ENCODE data around the gene HABP4.
A peak's percentile ranks its signal among the peaks of the same experiment; 100 is the strongest.

HABP4 gene

GRCh38 chr9:96418920-96419690 lies 30.9 kb upstream of the HABP4 start:
- H3K36me3 ChIP-seq (ENCODE audit: control insufficient read depth, insufficient read depth, low read length): no peaks in the 10 kb centered on the region
- H3K4me1 ChIP-seq (ENCODE audit: control insufficient read depth, insufficient read depth, low read length): peaks cover 14% of the 10 kb centered on the region
- H3K27ac ChIP-seq (ENCODE audit: insufficient read depth, low read depth, low read length, poor library complexity, severe bottlenecking): peak overlapping the region; percentile 94
- WGBS, 2 experiments: 0% methylated on average over 57 of the region's 58 CpGs
- H3K4me3 ChIP-seq (ENCODE audit: insufficient read depth, low read depth, low read length): peak overlapping the region; percentile 64
- no peaks in the 10 kb centered on the region for H3K27me3 ChIP-seq (ENCODE audit: control insufficient read depth, insufficient read depth, low read length, poor library complexity, severe bottlenecking)
- no peaks in the 10 kb centered on the region for H3K9me3 ChIP-seq (ENCODE audit: control insufficient read depth, low read length)

- 43 to 69% methylated on average over 2 of the region's 2 CpGs for WGBS, 2 experiments
- Histone ChIP-seq H3K9me3 (ENCODE audit: control insufficient read depth, low read length) (no peaks in the 10 kb centered on the region), H3K27me3 (ENCODE audit: control insufficient read depth, insufficient read depth, low read length, poor library complexity, severe bottlenecking) (no peaks in the 10 kb centered on the region), H3K36me3 (ENCODE audit: control insufficient read depth, insufficient read depth, low read length) (no peaks in the 10 kb centered on the region), H3K27ac (ENCODE audit: insufficient read depth, low read depth, low read length, poor library complexity, severe bottlenecking) (peak overlapping the region; percentile 94), H3K4me3 (ENCODE audit: insufficient read depth, low read depth, low read length) (peak overlapping the region; percentile 64), H3K4me1 (ENCODE audit: control insufficient read depth, insufficient read depth, low read length) (peaks cover 14% of the 10 kb centered on the region)
These were observed 30.3 kb upstream of the HABP4 start for GRCh38 chr9:96419691-96419969.

DNA sequence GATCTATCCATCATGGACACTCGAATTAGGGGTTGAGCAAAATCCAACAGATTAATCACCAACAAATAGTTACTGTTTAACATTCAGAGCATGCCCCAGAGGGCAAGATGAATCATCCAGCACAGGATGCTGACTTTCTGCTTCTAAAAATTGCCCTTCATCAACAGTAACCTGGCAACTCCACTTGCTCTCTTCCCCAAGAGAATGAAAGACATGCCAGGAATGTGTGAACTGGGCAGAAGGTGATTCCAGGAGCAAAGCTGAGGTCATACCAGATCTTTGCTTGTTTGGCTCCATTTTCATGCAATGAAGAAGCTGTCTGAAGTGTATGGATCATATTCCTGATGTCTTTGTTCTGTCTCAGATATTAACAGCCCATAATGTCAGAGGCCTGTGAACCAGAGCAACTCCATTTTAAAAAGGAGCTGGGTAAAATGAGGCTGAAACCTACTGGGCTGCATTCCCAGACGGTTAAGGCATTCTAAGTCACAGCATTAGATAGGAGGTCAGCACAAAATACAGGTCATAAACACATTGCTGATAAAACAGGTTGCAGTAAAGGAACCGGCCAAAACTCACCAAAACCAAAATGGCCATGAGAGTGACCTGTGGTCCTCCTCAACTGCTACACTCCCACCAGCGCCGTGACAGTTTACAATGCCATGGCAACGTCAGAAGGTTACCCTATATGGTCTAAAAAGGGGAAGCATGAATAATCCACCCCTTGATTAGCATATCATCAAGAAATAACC lies 29.3 kb upstream of the HABP4 start:
- H3K27ac ChIP-seq (ENCODE audit: insufficient read depth, low read depth, low read length, poor library complexity, severe bottlenecking): peak overlapping the region; percentile 91
- no peaks in the 10 kb centered on the region for H3K27me3 ChIP-seq (ENCODE audit: control insufficient read depth, insufficient read depth, low read length, poor library complexity, severe bottlenecking)
- H3K36me3 ChIP-seq (ENCODE audit: control insufficient read depth, insufficient read depth, low read length): no peaks in the 10 kb centered on the region
- 47 to 60% methylated on average over 6 of the region's 6 CpGs for WGBS, 2 experiments
- no peaks in the 10 kb centered on the region for H3K9me3 ChIP-seq (ENCODE audit: control insufficient read depth, low read length)
- H3K4me1 ChIP-seq (ENCODE audit: control insufficient read depth, insufficient read depth, low read length): peaks cover 14% of the 10 kb centered on the region
- no peak overlapping the region for H3K4me3 ChIP-seq (ENCODE audit: insufficient read depth, low read depth, low read length)

DNA sequence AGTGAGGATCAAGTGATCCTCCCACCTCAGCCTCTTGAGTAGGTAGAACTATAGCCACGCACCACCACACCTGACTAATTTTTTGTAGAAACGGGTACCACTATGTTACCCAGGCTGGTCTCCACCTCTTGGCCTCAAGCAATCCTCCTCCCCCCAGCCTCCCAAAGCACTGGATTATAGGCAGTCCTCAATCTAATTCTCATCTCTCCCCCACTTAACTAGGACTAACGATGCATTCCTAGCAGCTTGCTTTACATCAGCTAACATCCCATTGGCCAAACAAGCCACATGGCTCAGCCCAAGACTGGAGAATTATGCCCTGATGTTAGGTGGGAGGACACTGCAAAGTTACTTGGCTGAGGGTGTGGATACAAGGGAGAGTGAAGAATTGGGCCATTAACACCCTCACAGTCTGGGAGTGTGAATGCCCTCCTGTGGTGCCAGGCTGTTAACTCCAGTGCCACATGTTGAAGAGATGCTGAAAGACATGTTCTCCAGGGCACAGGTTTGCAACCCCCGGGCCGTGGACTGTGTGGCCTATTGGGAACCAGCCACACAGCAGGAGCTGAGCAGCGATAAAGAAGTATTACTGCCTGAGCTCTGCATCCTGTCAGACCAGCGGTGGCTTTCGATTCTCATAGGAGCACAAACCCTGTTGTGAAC lies 26.5 kb upstream of the HABP4 start:
- H3K27me3 ChIP-seq (ENCODE audit: control insufficient read depth, insufficient read depth, low read length, poor library complexity, severe bottlenecking): no peaks in the 10 kb centered on the region
- H3K4me1 ChIP-seq (ENCODE audit: control insufficient read depth, insufficient read depth, low read length): peaks cover 14% of the 10 kb centered on the region
- WGBS, 2 experiments: 84 to 85% methylated on average over 8 of the region's 8 CpGs
- no peak overlapping the region for H3K27ac ChIP-seq (ENCODE audit: insufficient read depth, low read depth, low read length, poor library complexity, severe bottlenecking)
- H3K4me3 ChIP-seq (ENCODE audit: insufficient read depth, low read depth, low read length): no peak overlapping the region
- H3K9me3 ChIP-seq (ENCODE audit: control insufficient read depth, low read length): no peaks in the 10 kb centered on the region
- H3K36me3 ChIP-seq (ENCODE audit: control insufficient read depth, insufficient read depth, low read length): no peaks in the 10 kb centered on the region

- 88 to 90% methylated on average over 6 of the region's 6 CpGs for WGBS, 2 experiments
- H3K4me3 ChIP-seq (ENCODE audit: insufficient read depth, low read depth, low read length): no peak overlapping the region
These were observed 26.0 kb upstream of the HABP4 start for GRCh38 chr9:96423985-96424336.

GRCh38 chr9:96425500-96426169 lies 24.3 kb upstream of the HABP4 start:
- no peaks in the 10 kb centered on the region for H3K9me3 ChIP-seq (ENCODE audit: control insufficient read depth, low read length)
- H3K36me3 ChIP-seq (ENCODE audit: control insufficient read depth, insufficient read depth, low read length): no peaks in the 10 kb centered on the region
- WGBS, 2 experiments: 92 to 95% methylated on average over 4 of the region's 4 CpGs
- H3K27ac ChIP-seq (ENCODE audit: insufficient read depth, low read depth, low read length, poor library complexity, severe bottlenecking): no peak overlapping the region
- no peak overlapping the region for H3K4me3 ChIP-seq (ENCODE audit: insufficient read depth, low read depth, low read length)
- H3K4me1 ChIP-seq (ENCODE audit: control insufficient read depth, insufficient read depth, low read length): peaks cover 7% of the 10 kb centered on the region
- H3K27me3 ChIP-seq (ENCODE audit: control insufficient read depth, insufficient read depth, low read length, poor library complexity, severe bottlenecking): no peaks in the 10 kb centered on the region

More at GRCh38 chr9:96423985-96424336, 26.0 kb upstream of the HABP4 start:
- Histone ChIP-seq H3K4me1 (ENCODE audit: control insufficient read depth, insufficient read depth, low read length) (peaks cover 14% of the 10 kb centered on the region), H3K27me3 (ENCODE audit: control insufficient read depth, insufficient read depth, low read length, poor library complexity, severe bottlenecking) (no peaks in the 10 kb centered on the region), H3K36me3 (ENCODE audit: control insufficient read depth, insufficient read depth, low read length) (no peaks in the 10 kb centered on the region), H3K27ac (ENCODE audit: insufficient read depth, low read depth, low read length, poor library complexity, severe bottlenecking) (no peak overlapping the region), H3K9me3 (ENCODE audit: control insufficient read depth, low read length) (no peaks in the 10 kb centered on the region)

GRCh38 chr9:96429732-96430131 lies 20.2 kb upstream of the HABP4 start:
- H3K27me3 ChIP-seq (ENCODE audit: control insufficient read depth, insufficient read depth, low read length, poor library complexity, severe bottlenecking): no peaks in the 10 kb centered on the region
- H3K4me3 ChIP-seq (ENCODE audit: insufficient read depth, low read depth, low read length): no peak overlapping the region
- no peaks in the 10 kb centered on the region for H3K36me3 ChIP-seq (ENCODE audit: control insufficient read depth, insufficient read depth, low read length)
- no peak overlapping the region for H3K27ac ChIP-seq (ENCODE audit: insufficient read depth, low read depth, low read length, poor library complexity, severe bottlenecking)
- no peaks in the 10 kb centered on the region for H3K4me1 ChIP-seq (ENCODE audit: control insufficient read depth, insufficient read depth, low read length)
- no peaks in the 10 kb centered on the region for H3K9me3 ChIP-seq (ENCODE audit: control insufficient read depth, low read length)

- H3K36me3 ChIP-seq (ENCODE audit: control insufficient read depth, insufficient read depth, low read length): no peaks in the 10 kb centered on the region
- H3K4me1 ChIP-seq (ENCODE audit: control insufficient read depth, insufficient read depth, low read length): no peaks in the 10 kb centered on the region
- no peak overlapping the region for H3K27ac ChIP-seq (ENCODE audit: insufficient read depth, low read depth, low read length, poor library complexity, severe bottlenecking)
- H3K4me3 ChIP-seq (ENCODE audit: insufficient read depth, low read depth, low read length): no peak overlapping the region
- 90 to 95% methylated on average over 2 of the region's 2 CpGs for WGBS, 2 experiments
- no peaks in the 10 kb centered on the region for H3K9me3 ChIP-seq (ENCODE audit: control insufficient read depth, low read length)
- no peaks in the 10 kb centered on the region for H3K27me3 ChIP-seq (ENCODE audit: control insufficient read depth, insufficient read depth, low read length, poor library complexity, severe bottlenecking)
These were observed 19.6 kb upstream of the HABP4 start for GRCh38 chr9:96430377-96430776.

DNA sequence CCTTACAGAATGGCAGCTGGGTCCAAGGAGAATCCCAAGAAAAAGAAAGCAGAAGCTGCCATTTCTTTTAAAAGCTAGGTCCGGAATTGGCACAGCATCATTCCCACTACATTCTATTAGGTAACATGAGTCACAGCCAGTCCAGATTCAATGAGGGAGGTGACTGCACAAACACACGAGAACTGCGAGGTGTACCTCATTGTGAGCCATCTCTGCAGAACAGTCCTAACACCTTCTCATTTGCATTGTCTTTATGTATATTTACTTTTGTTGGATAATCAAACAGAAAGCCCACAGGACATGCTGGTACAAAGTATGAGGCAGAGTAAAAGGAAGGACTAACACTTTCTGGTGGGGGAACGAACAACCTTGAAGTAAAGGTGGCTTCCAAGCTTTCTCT lies 14.6 kb upstream of the HABP4 start:
- 86 to 98% methylated on average over 4 of the region's 4 CpGs for WGBS, 2 experiments

GRCh38 chr9:96436063-96436455 lies 13.9 kb upstream of the HABP4 start:
- Histone ChIP-seq H3K27ac (ENCODE audit: insufficient read depth, low read depth, low read length, poor library complexity, severe bottlenecking) (no peak overlapping the region), H3K36me3 (ENCODE audit: control insufficient read depth, insufficient read depth, low read length) (no peaks in the 10 kb centered on the region), H3K9me3 (ENCODE audit: control insufficient read depth, low read length) (no peaks in the 10 kb centered on the region), H3K4me3 (ENCODE audit: insufficient read depth, low read depth, low read length) (no peak overlapping the region), H3K27me3 (ENCODE audit: control insufficient read depth, insufficient read depth, low read length, poor library complexity, severe bottlenecking) (no peaks in the 10 kb centered on the region), H3K4me1 (ENCODE audit: control insufficient read depth, insufficient read depth, low read length) (no peaks in the 10 kb centered on the region)
- WGBS, 2 experiments: 92 to 94% methylated on average over 2 of the region's 2 CpGs

More for the DNA sequence above, 14.6 kb upstream of the HABP4 start:
- H3K27ac ChIP-seq (ENCODE audit: insufficient read depth, low read depth, low read length, poor library complexity, severe bottlenecking): no peak overlapping the region
- H3K4me3 ChIP-seq (ENCODE audit: insufficient read depth, low read depth, low read length): no peak overlapping the region
- no peaks in the 10 kb centered on the region for H3K27me3 ChIP-seq (ENCODE audit: control insufficient read depth, insufficient read depth, low read length, poor library complexity, severe bottlenecking)
- no peaks in the 10 kb centered on the region for H3K4me1 ChIP-seq (ENCODE audit: control insufficient read depth, insufficient read depth, low read length)
- no peaks in the 10 kb centered on the region for H3K9me3 ChIP-seq (ENCODE audit: control insufficient read depth, low read length)
- H3K36me3 ChIP-seq (ENCODE audit: control insufficient read depth, insufficient read depth, low read length): no peaks in the 10 kb centered on the region

All from ectodermal cell (in vitro differentiated cells).